Measurements from ENCODE around the gene HOXC4. TPM values are rescaled to one million over a fixed set of nuclear protein-coding genes. Genes with fewer than 3 reads are reported as not detected.

The HOXC4 gene
- polyA plus RNA-seq, 4 donors: 42.7 to 53.0 (median 51.1) TPM

DNA sequence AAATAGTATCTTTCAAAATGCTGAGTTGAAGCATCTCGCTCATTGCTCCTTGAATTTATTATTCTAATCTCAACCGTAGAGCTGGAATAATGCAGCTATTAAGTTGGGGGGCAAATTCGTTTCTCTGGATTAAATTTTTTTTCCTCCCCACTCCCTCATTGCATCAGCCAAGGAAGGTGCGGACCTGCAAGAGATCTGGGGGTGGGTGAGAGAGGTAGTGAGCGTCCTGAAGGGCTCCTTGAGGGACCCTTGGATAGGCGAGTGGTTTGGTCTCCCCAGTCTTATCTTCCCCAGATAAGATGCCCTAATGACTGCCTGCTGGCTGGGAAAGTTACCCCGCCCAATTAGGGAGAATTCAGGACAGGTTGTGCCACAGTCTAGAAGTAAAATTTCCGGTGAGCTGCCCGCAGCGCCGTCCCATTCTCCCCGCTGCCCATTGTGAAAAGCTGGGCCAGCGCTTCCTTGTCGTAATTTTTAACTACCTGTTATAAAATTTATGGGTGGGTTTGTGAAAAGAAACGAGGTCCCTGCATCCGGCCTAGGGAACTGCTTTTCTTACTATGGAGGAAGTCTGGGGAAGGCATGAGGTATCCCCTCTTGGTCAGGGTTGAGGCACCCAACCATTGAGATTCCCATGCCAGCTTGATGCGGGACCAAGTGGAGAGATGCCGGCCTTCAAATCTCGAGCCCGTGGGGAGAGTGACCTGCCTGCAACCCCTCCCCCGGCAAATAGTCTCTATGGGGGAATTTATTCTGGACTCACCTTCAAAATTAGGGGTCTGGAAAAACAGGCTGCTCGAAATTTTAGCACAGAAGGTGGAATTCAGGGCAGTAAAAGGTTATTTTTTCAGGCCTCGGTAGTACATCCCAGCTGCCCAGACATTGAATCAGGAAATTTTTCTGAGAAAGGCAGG is 38.4 kb upstream of the HOXC4 start:
- DNase-seq (ENCODE audit: low read depth in 4 of 4, low spot score in 3 of 4): no peak

DNA sequence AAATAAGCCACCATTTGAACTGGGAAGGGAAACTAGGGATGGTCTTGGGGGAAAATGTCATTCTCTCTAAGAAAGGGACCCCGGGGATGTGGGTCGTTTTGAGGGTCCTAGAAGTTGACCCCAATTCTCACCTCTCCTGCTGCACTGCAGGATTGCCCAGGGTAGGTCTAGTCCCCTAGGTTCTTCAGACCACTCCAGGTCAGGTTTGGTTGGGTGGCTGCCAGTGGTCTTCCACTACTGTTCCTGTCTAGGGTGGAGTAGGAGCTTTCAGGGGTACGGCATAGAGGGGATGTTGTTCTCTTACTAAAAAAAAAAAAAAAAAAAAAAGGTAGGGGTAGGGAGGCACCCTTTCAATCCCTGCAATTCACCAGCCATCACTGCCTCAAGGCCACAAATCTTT is 37.6 kb upstream of the HOXC4 start:
- no peak for DNase-seq (ENCODE audit: low read depth in 4 of 4, low spot score in 3 of 4)

- DNase-seq (ENCODE audit: low read depth in 4 of 4, low spot score in 3 of 4): peak in 3 of 4 donors; percentile 79 to 88 (median 84)
Measured at GRCh38 chr12:54016478-54016964, 37.1 kb upstream of the HOXC4 start.

DNA sequence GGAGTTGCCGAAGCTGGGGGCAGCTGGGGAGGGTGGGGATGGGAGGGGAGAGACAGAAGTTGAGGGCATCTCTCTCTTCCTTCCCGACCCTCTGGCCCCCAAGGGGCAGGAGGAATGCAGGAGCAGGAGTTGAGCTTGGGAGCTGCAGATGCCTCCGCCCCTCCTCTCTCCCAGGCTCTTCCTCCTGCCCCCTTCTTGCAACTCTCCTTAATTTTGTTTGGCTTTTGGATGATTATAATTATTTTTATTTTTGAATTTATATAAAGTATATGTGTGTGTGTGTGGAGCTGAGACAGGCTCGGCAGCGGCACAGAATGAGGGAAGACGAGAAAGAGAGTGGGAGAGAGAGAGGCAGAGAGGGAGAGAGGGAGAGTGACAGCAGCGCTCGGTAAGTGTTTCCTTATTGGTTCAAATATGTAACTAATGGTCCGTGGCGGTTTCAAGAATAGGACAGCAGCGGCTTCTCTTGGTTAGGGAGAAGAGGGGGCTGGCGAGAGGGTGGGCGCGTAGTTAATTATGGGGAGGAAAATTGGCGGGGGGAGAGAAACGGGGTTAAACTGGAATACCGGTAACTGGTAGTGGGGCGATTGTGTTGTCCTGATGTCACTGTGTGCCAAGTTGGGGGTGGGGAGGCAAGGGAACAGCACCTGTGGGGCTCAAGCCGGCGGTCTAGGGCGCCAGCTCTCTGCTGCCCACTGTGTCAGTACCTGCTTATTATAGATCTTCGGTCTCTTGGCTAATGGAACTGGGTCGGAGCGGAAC is 36.4 kb upstream of the HOXC4 start:
- no peak for DNase-seq (ENCODE audit: low read depth in 4 of 4, low spot score in 3 of 4)

- peak in 3 of 4 donors; percentile 80 to 84 (median 82) for DNase-seq (ENCODE audit: low read depth in 4 of 4, low spot score in 3 of 4)
Measured at GRCh38 chr12:54017878-54018467, 35.7 kb upstream of the HOXC4 start.

- no peak for DNase-seq (ENCODE audit: low read depth in 4 of 4, low spot score in 3 of 4)
Measured at GRCh38 chr12:54018468-54018984, 35.1 kb upstream of the HOXC4 start.

GRCh38 chr12:54019091-54019811 is 34.4 kb upstream of the HOXC4 start:
- no peak for DNase-seq (ENCODE audit: low read depth in 4 of 4, low spot score in 3 of 4)

GRCh38 chr12:54019924-54020590 is 33.6 kb upstream of the HOXC4 start:
- no peak for DNase-seq (ENCODE audit: low read depth in 4 of 4, low spot score in 3 of 4)

DNA sequence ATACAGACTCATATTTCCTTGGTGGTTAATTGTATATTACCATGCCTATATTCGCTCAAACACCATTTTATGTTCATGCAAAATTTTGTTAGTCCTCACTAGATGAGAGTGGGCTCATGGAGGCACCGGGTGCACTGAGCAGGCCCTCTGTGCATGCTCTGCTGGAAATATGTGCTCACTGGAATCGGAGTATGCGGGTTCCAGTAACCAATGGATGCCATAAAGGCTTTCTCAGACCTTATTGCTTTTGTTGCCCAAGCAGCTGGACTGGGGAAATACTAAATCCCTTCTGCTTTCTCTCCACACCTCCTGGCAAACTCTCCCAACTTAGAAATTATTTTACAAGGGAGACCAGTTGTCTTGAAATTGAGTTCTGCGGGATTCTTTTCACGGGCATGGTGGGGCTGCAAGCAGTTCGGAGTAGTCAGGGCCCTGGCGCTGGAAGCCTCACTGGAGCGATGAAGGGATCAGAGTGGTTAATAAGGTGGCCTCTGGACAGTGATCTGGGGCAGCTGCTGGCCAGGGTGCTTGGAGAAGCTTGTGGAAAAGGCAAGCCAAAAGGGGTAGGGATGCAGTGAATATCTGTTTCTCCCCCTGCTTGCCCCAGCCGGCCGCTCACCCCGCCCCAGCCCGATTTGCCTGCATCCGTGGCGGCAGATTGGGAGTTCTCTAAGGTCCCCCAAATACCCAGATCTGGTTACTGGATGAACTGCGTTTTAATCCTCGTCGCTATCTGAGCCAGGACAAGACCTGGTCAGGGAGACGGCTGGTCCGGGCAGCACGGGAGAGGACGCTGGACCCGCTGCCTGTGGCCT is 32.8 kb upstream of the HOXC4 start:
- no peak for DNase-seq (ENCODE audit: low read depth in 4 of 4, low spot score in 3 of 4)

GRCh38 chr12:54021432-54022013 is 32.1 kb upstream of the HOXC4 start:
- no peak for DNase-seq (ENCODE audit: low read depth in 4 of 4, low spot score in 3 of 4)

- DNase-seq (ENCODE audit: low read depth in 4 of 4, low spot score in 3 of 4): no peak
Measured at GRCh38 chr12:54022960-54023884, 30.4 kb upstream of the HOXC4 start.

DNA sequence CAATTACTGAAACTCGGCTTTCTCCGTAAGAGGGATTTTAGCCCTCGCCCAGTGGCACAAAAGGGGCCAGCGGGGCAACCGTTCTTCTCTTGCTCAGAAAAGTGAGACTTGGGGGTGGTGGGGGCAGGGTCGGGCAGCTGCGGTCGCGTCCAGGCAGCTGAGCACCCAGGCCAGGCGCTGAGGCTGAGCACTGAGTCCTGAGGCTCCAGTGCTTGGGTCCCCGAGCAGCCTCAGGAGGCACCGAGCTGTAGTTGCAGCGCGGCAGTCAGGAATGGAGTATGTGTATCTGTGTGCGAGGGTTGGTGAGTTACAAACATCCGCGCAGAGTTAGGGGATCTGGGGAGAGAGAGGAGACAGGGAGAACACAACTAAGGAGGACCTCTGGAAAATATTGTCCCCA is 29.5 kb upstream of the HOXC4 start:
- no peak for DNase-seq (ENCODE audit: low read depth in 4 of 4, low spot score in 3 of 4)

DNA sequence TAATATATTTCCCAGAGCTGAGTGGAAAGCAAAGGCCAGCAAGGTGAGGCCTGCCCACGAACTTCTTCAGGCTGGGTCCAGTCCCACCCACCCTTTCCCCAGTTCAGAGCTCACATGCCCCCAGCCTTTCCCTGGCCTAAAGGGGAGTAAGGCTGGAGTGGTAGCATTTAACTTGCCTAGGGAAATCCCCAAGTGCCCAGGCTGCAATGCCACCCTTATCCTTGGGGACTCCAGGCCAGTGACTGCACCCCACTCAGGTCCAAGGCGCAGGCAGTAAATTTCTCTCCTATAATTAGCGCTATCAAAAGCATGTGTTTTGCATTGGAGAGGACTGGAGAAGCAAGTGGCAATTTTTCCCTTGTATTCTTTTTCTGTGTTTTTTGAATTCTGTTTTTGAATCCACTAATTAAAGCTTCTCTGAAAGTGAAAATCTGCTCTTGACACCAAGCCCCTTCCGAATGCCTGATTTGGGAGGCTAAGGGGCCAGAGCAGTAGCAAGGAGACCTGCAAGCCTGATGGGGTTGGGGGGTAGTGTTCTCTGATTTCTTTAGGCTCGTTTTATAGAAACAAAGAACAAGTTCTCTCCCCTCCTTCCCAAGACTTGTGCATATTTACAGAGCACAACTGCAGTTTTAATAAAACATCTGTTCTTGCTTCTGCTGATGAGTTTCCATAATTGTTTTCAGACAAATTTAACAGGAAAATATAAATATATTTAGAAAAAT is 28.9 kb upstream of the HOXC4 start:
- no peak for DNase-seq (ENCODE audit: low read depth in 4 of 4, low spot score in 3 of 4)

DNA sequence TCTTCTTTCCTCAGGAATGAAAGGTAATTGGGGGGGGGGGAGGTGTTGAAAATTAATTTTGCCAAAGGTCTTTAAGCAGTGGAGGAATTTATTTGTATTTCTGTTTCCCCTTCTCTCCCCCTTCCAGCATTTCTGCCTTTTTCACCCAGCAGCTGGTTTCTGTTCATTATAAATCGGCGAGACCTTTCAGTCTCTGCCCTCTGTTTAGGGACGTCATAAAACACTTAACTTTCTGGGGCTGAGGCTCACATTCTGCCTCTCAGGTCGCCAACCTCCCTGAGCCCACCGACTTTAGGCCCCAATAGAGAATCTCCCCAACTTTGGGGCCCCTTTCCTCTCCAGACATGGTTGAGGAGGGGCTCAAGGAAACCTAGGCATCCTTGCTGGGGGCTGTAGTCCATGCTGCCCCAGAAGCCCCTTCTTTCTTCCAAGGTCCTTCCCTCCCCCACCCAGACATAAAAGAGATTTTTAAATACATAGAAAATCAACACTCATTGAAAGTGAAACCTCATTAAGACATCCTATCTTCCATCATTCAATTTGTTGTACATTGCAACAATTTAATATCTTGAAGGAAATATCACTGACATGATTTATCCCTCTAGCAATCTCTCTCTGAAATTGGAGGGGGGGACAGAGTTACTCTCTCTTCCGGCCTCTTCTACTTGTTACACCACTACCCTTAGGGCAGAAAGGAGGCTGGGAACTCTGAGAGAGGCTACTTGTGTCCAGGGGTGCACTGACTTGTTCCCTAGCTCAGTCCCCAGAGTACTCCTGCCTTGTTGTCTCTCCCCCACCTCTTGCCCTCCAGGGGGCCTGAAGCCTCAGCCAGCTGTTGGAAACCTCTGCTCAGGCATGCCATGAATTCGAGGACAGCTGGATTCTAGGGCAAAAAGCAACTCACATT is 27.9 kb upstream of the HOXC4 start:
- DNase-seq (ENCODE audit: low read depth in 4 of 4, low spot score in 3 of 4): no peak

DNA sequence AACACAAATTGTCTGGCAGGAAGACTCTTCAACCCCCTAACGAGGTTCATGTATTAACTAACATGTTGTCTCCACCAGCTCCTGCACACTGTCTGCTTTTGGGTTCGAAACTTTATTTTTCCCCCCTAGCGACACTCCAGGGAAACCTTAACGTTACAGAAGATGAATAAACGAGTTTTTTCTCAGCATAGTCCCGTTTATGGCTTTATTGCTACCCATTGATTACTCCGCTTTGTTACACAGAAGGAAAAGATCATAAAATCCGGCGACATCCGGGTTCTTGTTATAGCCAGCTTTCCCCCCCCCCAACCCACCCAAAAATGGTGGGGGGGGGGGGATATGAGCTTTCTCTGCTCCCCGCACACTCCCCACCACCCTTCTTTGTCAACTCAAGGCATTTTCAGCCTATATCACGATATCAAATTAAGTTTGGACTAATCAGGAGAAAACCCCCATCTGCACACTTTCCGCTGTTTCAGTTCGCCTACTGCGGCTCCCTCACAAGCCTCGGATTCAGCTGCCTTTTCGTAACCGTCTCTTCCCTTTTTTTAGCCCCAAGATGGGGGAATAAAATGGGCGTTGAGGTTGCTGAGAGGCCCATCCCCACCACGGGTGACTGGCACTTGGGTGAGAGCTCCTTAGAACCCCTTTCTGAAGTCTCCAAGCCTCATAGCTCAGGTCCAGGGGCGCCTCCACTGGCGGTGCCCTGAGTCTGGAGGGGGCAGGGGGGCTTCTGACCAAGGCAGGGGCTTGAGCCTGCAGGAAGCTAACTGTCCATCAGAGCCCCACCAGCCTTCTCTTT is 26.8 kb upstream of the HOXC4 start:
- DNase-seq (ENCODE audit: low read depth in 4 of 4, low spot score in 3 of 4): no peak
